Panc1 (cell line): ENCODE data around the gene MSI2. TPM values are rescaled to one million over a fixed set of nuclear protein-coding genes. Genes with fewer than 3 reads are reported as not detected.

Experiments used
- ATAC-seq: fragments of 200-7000 bp; cut with Tn5 transposase; 2 replicates; pipeline ENCODE4 v1.9.1; 2020; ENCODE audit warnings: mild to moderate bottlenecking, moderate library complexity
- BruUV-seq: library from RNA; stranded (reverse); fragments of 400-500 nt; replicated peaks from 2 replicates; lab custom pipeline; 2021; lab: Mats Ljungman, UMichigan
- CTCF ChIA-PET: fragments of 300-600 bp; sonication (Branson Sonifier 250); formaldehyde crosslinking; loops from one replicate; lab custom pipeline; 2022; ENCODE audit warnings: antibody characterized with exemption; lab: Charles Lee
- POLR2A ChIA-PET: fragments of 300-600 bp; sonication (Branson Sonifier 250); formaldehyde crosslinking; loops from one replicate; lab custom pipeline; 2022; ENCODE audit warnings: antibody characterized with exemption; lab: Charles Lee
- DNase-seq: peaks from one replicate; pipeline ENCODE4 v3.0.0-alpha.2; 2010; ENCODE audit warnings: low read depth, low spot score
- H3K27ac ChIP-seq: 2 replicates; pipeline ENCODE4 v1.5.1; 2011; ENCODE audit warnings: mild to moderate bottlenecking, low read length, inconsistent platforms
- H3K27me3 ChIP-seq: fragments of 200-500 bp; sonication (Bioruptor generic); 2 replicates; pipeline ENCODE4 v1.6.0; 2014; ENCODE audit warnings: low read length, inconsistent platforms; ENCODE audit not compliant: control insufficient read depth, insufficient read depth
- H3K36me3 ChIP-seq: fragments of 200-500 bp; sonication (Bioruptor generic); 2 replicates; pipeline ENCODE4 v1.5.1; 2014; ENCODE audit warnings: inconsistent platforms, mild to moderate bottlenecking, low read length, moderate library complexity; ENCODE audit not compliant: control insufficient read depth, insufficient read depth
- H3K4me1 ChIP-seq: 2 replicates; pipeline ENCODE4 v1.5.1; 2011; ENCODE audit warnings: inconsistent platforms, mild to moderate bottlenecking, low read length, moderate library complexity; ENCODE audit not compliant: control insufficient read depth, insufficient read depth
- H3K4me3 ChIP-seq, 2 experiments: 2 replicates each; pipeline ENCODE4 v1.5.1; 2011 to 2012; ENCODE audit warnings: low read depth in 2 of 2, low read length in 2 of 2, mild to moderate bottlenecking in 2 of 2, inconsistent platforms in 1 of 2, moderate library complexity in 1 of 2
- H3K9me3 ChIP-seq: fragments of 200-500 bp; sonication (Bioruptor generic); 2 replicates; pipeline ENCODE4 v1.5.1; 2014; ENCODE audit warnings: low read depth, mild to moderate bottlenecking, inconsistent platforms, low read length, moderate library complexity; ENCODE audit not compliant: control insufficient read depth, insufficient read depth
- CTCF ChIP-seq: fragments of 450-650 bp; IDR thresholded peaks from 2 replicates; pipeline ENCODE4 v1.5.1; 2017; ENCODE audit warnings: mild to moderate bottlenecking
- POLR2AphosphoS5 ChIP-seq: IDR thresholded peaks from 2 replicates; pipeline ENCODE4 v1.6.1; 2012; ENCODE audit warnings: mild to moderate bottlenecking, low read depth, low read length, moderate library complexity
- REST ChIP-seq, 2 experiments: IDR thresholded peaks; 2 replicates each; pipeline ENCODE4 v1.6.1; 2011 to 2012; ENCODE audit warnings: low read depth in 2 of 2, control low read depth in 1 of 2, low read length in 1 of 2, mild to moderate bottlenecking in 1 of 2, moderate library complexity in 1 of 2; ENCODE audit not compliant: insufficient read depth in 1 of 2
- SIN3A ChIP-seq: IDR thresholded peaks from 2 replicates; pipeline ENCODE4 v1.6.1; 2012; ENCODE audit warnings: low read depth, mild to moderate bottlenecking, low read length, moderate library complexity, borderline replicate concordance; ENCODE audit not compliant: insufficient read depth
- TCF7L2 ChIP-seq: IDR thresholded peaks from 2 replicates; pipeline ENCODE4 v1.6.1; 2011; ENCODE audit warnings: mild to moderate bottlenecking, low read depth, low read length, inconsistent platforms
- in situ Hi-C: cut with HindIII; loops from 2 replicates; pipeline ENCODE4 v1.10.0; 2016; ENCODE audit warnings: low sequenced_read_pairs, low pct_unique_long_range_greater_than_20kb
- intact Hi-C: fragments of 100-400 bp; cut with micrococcal nuclease; formaldehyde crosslinking; loops from one replicate; pipeline ENCODE4 v1.10.0; 2022; ENCODE audit not compliant: unreplicated experiment
- total RNA-seq: library from RNA; stranded (reverse); gene quantifications from one replicate; pipeline ENCODE4 v1.2.1, GENCODE V29; 2021; ENCODE audit not compliant: unreplicated experiment

The MSI2 gene
- total RNA-seq, 1 experiment from 2014 or later, result 38.5 TPM

GRCh38 chr17:57649731-57650484 lies 393.6 kb downstream of the MSI2 start:
- ATAC-seq (no peak), DNase-seq (no peak)
- Histone ChIP-seq H3K4me1 (no peaks in the 10 kb centered on the region), H3K27me3 (no peaks in the 10 kb centered on the region), H3K4me3 (no peak overlapping the region), H3K27ac (no peak overlapping the region), H3K9me3 (no peaks in the 10 kb centered on the region), H3K36me3 (no peaks in the 10 kb centered on the region)
- intact Hi-C loops, result no loop called here
- in situ Hi-C loops, result no loop called here
- ChIA-PET POLR2A (no interaction called here), CTCF (no interaction called here)
- BruUV-seq, result no TSS peak
- no peak for TF ChIP-seq TCF7L2
- no peak for TF ChIP-seq SIN3A
- no peak for TF ChIP-seq CTCF
- TF ChIP-seq POLR2AphosphoS5, result no peak
- TF ChIP-seq REST (IDR thresholded peaks at IDR 0.05; ENCODE audit: insufficient read depth in 1 of 2, low read depth in 2 of 2, low read length in 1 of 2), result no peak

- in situ Hi-C loops, result no loop called here
- Histone ChIP-seq H3K27me3 (no peaks in the 10 kb centered on the region), H3K4me1 (no peaks in the 10 kb centered on the region), H3K27ac (no peak overlapping the region), H3K36me3 (no peaks in the 10 kb centered on the region), H3K9me3 (no peaks in the 10 kb centered on the region), H3K4me3 (no peak overlapping the region)
- ATAC-seq, result no peak
- no peak for DNase-seq
- intact Hi-C loops, result no loop called here
- ChIA-PET POLR2A (no interaction called here), CTCF (no interaction called here)
- no TSS peak for BruUV-seq
- TF ChIP-seq REST (IDR thresholded peaks at IDR 0.05; ENCODE audit: insufficient read depth in 1 of 2, low read depth in 2 of 2, low read length in 1 of 2) (no peak), POLR2AphosphoS5 (no peak), CTCF (no peak), SIN3A (no peak), TCF7L2 (no peak)
Measured at GRCh38 chr17:57650548-57650947, 394.2 kb downstream of the MSI2 start.
